PFSK-1 (cell line): ENCODE measurements around the gene MAML2.

Source experiments
- FOXP2 ChIP-seq: optimal IDR thresholded peaks from 2 replicates; pipeline ENCODE3; 2011; ENCODE audit warnings: borderline replicate concordance, control low read depth, inconsistent platforms; ENCODE audit not compliant: insufficient read depth; ENCODE audit errors: extremely low read length, extremely low read depth
- POLR2AphosphoS5 ChIP-seq: IDR thresholded peaks from 2 replicates; pipeline ENCODE4 v1.6.1; 2012; ENCODE audit warnings: low read depth, mild to moderate bottlenecking, control low read depth, low read length, moderate library complexity
- REST ChIP-seq, 2 experiments: IDR thresholded peaks; 2 replicates each; pipeline versions ENCODE4 v1.6.1 to v1.8.0; 2011 to 2012; ENCODE audit warnings: low read depth in 2 of 2, low read length in 2 of 2, control low read depth in 1 of 2, inconsistent platforms in 1 of 2, mild to moderate bottlenecking in 1 of 2, moderate library complexity in 1 of 2; ENCODE audit not compliant: insufficient read depth in 1 of 2
- SIN3A ChIP-seq: IDR thresholded peaks from 2 replicates; pipeline ENCODE4 v1.6.1; 2012; ENCODE audit warnings: mild to moderate bottlenecking, low read length, moderate library complexity, borderline replicate concordance; ENCODE audit not compliant: insufficient read depth
- TAF1 ChIP-seq: IDR thresholded peaks from 2 replicates; pipeline ENCODE4 v1.6.1; 2012; ENCODE audit warnings: low read length, control low read depth, borderline replicate concordance; ENCODE audit not compliant: insufficient read depth

MAML2 gene

GRCh38 chr11:96050435-96051182 lies 292.4 kb downstream of the MAML2 start:
- TF ChIP-seq POLR2AphosphoS5 (no peak), REST (IDR thresholded peaks at IDR 0.05; ENCODE audit: insufficient read depth in 1 of 2, low read depth in 2 of 2, low read length in 2 of 2) (no peak), TAF1 (no peak), SIN3A (no peak), FOXP2 (no peak)

- TF ChIP-seq REST (IDR thresholded peaks at IDR 0.05; ENCODE audit: insufficient read depth in 1 of 2, low read depth in 2 of 2, low read length in 2 of 2): no peak
- TF ChIP-seq TAF1: no peak
- no peak for TF ChIP-seq FOXP2
- no peak for TF ChIP-seq SIN3A
- no peak for TF ChIP-seq POLR2AphosphoS5
These were observed 293.6 kb downstream of the MAML2 start for GRCh38 chr11:96049426-96049825.

GRCh38 chr11:96045622-96046456 lies 297.2 kb downstream of the MAML2 start:
- TF ChIP-seq TAF1: no peak
- TF ChIP-seq REST (IDR thresholded peaks at IDR 0.05; ENCODE audit: insufficient read depth in 1 of 2, low read depth in 2 of 2, low read length in 2 of 2): no peak
- TF ChIP-seq FOXP2: no peak
- TF ChIP-seq POLR2AphosphoS5: no peak
- no peak for TF ChIP-seq SIN3A

GRCh38 chr11:96044747-96045146 lies 298.2 kb downstream of the MAML2 start:
- no peak for TF ChIP-seq REST (IDR thresholded peaks at IDR 0.05; ENCODE audit: insufficient read depth in 1 of 2, low read depth in 2 of 2, low read length in 2 of 2)
- no peak for TF ChIP-seq SIN3A
- no peak for TF ChIP-seq POLR2AphosphoS5
- TF ChIP-seq FOXP2: no peak
- TF ChIP-seq TAF1: no peak
